ENCODE results near the gene YOD1.

GRCh38 chr1:207006083-207006482 is 44.9 kb downstream of the YOD1 start:
- TF ChIP-seq CTCF (IDR thresholded peaks at IDR 0.05) = no peak
- no peak for TF ChIP-seq POLR2AphosphoS5 (IDR thresholded peaks at IDR 0.05)
- no peak for TF ChIP-seq POLR2A (IDR thresholded peaks at IDR 0.05)

All from upper lobe of left lung (tissue), 4 donors.